NT2/D1 (cell line): ENCODE results near the gene ZIC3.

Experiments
- SUZ12 ChIP-seq: IDR thresholded peaks from 2 replicates; pipeline ENCODE4 v1.6.1; 2011; ENCODE audit not compliant: insufficient read length, insufficient read depth; ENCODE audit errors: extremely low read depth
- YY1 ChIP-seq: IDR thresholded peaks from 2 replicates; pipeline ENCODE4 v1.6.1; 2011; ENCODE audit not compliant: insufficient read length, insufficient read depth
- ZNF274 ChIP-seq: IDR thresholded peaks from 2 replicates; pipeline ENCODE4 v1.6.1; 2011; ENCODE audit warnings: mild to moderate bottlenecking, low read depth, low read length

DNA sequence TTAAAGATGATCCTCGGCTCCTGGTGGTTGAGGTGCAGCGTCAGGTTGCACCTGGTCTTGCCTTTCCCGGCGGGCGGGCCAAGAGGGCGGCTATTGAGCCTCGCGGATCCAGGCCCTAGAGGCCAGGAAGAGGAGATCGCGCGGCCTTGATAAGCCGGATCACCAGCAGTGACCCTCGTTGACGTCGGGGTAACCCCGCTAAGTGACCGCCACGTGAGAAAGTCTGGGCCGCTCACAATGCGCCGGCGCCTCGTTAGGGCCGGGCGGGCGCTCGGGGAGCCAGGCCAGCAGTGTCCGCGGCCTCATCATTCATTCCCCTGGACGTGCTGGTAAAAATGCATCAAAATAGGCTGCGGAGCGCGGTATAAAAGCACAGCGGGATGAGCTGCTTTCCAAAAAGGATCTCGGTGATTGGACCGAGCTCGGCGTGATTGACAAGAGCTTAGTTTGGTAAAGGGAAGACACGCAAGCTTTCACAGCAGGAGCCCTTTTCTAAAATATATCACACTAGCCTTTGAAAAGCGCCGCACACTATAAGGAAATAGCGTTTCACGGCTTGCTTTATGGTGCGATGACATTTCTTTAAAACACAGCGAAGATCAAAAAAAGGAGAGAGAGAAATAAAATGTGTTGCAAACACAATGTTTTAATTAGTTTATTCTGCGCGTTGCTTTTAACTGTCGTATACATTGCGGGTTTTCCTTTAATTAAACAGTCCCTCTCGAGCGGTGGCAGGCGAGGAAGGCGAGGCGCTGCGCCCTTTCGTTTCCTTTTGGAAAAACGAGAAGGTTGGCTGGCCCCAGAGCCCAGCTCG lies 15.9 kb upstream of the ZIC3 start:
- TF ChIP-seq YY1 = no peak
- TF ChIP-seq ZNF274 = no peak
- TF ChIP-seq SUZ12 = no peak
